MM.1S (cell line): ENCODE results near the gene BMP8B.

Experiments used
- EZH2 ChIP-seq: fragments of 300-600 bp; sonication (generic); optimal IDR thresholded peaks from 2 replicates; pipeline ENCODE3; 2017; ENCODE audit warnings: low read depth, mild to moderate bottlenecking, antibody characterized with exemption, low read length, mixed read lengths
- EZH2phosphoT487 ChIP-seq: fragments of 300-600 bp; sonication (generic); IDR thresholded peaks from 2 replicates; pipeline ENCODE4 v1.6.1; 2018; ENCODE audit warnings: antibody characterized with exemption, low read length
- TF ChIP-seq, protein P1 (sequence below): fragments of 300-600 bp; sonication (generic); IDR thresholded peaks from 2 replicates; pipeline ENCODE4 v1.5.1; 2016; ENCODE audit warnings: antibody characterized with exemption, low read length, mixed read lengths

DNA sequence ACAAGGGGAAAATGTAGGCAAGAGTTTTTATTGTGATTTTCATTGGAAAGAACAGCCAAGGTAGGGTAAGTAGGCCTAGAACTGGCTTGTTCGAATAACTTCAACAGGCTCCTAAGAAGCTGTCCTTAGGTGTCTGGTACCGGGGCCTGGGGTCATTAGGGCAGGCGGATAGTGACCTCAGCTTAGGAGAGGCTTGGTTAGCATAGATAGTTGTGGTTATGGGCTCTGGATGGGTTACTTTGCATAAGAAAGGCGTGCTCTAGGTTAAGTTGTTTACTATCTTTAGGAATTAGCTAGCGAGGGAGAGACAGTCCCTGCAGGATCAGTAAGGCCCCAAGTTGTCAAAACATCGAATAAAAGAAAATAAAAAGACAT lies 76.7 kb downstream of the BMP8B start:
- TF ChIP-seq, protein P1, sequence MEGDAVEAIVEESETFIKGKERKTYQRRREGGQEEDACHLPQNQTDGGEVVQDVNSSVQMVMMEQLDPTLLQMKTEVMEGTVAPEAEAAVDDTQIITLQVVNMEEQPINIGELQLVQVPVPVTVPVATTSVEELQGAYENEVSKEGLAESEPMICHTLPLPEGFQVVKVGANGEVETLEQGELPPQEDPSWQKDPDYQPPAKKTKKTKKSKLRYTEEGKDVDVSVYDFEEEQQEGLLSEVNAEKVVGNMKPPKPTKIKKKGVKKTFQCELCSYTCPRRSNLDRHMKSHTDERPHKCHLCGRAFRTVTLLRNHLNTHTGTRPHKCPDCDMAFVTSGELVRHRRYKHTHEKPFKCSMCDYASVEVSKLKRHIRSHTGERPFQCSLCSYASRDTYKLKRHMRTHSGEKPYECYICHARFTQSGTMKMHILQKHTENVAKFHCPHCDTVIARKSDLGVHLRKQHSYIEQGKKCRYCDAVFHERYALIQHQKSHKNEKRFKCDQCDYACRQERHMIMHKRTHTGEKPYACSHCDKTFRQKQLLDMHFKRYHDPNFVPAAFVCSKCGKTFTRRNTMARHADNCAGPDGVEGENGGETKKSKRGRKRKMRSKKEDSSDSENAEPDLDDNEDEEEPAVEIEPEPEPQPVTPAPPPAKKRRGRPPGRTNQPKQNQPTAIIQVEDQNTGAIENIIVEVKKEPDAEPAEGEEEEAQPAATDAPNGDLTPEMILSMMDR: no peak
- TF ChIP-seq EZH2phosphoT487 (no peak), EZH2 (no peak)
